ENCODE data around the gene PRDM9. TPM values are rescaled to one million over a fixed set of nuclear protein-coding genes. Genes with fewer than 3 reads are reported as not detected.
"Not testable (repeated sequence)": the region's sequence is repeated elsewhere in the genome, so short reads cannot be mapped to it uniquely, and the experiment has no call there.

Gene PRDM9
- total RNA-seq, 1 donor from 2014 or later = not detected

DNA sequence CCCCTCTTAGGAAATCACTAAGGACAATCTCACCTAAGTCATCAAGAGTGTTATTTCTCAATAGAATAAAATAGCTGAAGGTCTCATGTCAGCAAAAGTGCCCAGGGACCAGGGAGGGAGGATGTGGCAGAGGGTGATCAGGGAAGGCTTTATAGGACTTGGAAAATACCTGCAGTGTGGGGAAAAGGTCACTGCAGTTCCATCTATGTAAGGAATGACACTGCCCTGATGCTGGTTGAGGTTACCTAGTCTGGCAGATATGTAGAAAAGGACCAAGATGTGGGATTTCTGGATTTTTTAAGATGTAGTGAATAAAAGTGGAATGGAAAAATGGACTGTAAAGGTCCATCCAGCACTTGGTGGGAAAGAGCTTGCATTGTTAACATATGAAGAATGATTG, 18.3 kb downstream of the PRDM9 start:
- intact Hi-C loops (cut with micrococcal nuclease) = no loop called here
- no peak for ATAC-seq (ENCODE audit: low read depth)

GRCh38 chr5:23526616-23527015, 19.2 kb downstream of the PRDM9 start:
- CTCF ChIA-PET; H3K4me1 Mint-ChIP-seq; intact Hi-C loops (cut with micrococcal nuclease); H3K4me3 Mint-ChIP-seq; H3K36me3 Mint-ChIP-seq (ENCODE audit: low read depth); POLR2A ChIA-PET; H3K27me3 Mint-ChIP-seq; DNase-seq; ATAC-seq (ENCODE audit: low read depth); H3K9me3 Mint-ChIP-seq; H3K27ac Mint-ChIP-seq: not testable (repeated sequence)

More for the DNA sequence above, 18.3 kb downstream of the PRDM9 start:
- ChIA-PET CTCF (no interaction called here), POLR2A (no interaction called here)
- DNase-seq = no peak
- no peaks in the 10 kb centered on the region for H3K36me3 Mint-ChIP-seq (ENCODE audit: low read depth)
- no peak for TF ChIP-seq CTCF (IDR thresholded peaks at IDR 0.05)
- H3K9me3 Mint-ChIP-seq = peaks cover 5% of the 10 kb centered on the region
- H3K4me1 Mint-ChIP-seq = no peaks in the 10 kb centered on the region
- H3K27me3 Mint-ChIP-seq = no peaks in the 10 kb centered on the region
- no peak overlapping the region for H3K27ac Mint-ChIP-seq
- no peak overlapping the region for H3K4me3 Mint-ChIP-seq

DNA sequence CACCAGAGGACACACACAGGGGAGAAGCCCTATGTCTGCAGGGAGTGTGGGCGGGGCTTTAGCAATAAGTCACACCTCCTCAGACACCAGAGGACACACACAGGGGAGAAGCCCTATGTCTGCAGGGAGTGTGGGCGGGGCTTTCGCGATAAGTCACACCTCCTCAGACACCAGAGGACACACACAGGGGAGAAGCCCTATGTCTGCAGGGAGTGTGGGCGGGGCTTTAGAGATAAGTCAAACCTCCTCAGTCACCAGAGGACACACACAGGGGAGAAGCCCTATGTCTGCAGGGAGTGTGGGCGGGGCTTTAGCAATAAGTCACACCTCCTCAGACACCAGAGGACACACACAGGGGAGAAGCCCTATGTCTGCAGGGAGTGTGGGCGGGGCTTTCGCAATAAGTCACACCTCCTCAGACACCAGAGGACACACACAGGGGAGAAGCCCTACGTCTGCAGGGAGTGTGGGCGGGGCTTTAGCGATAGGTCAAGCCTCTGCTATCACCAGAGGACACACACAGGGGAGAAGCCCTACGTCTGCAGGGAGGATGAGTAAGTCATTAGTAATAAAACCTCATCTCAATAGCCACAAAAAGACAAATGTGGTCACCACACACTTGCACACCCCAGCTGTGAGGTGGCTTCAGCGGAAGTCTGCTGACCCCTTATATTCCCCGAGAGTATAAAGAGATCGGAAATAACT, 20.0 kb downstream of the PRDM9 start:
- intact Hi-C loops (cut with micrococcal nuclease); H3K4me3 Mint-ChIP-seq; H3K27ac Mint-ChIP-seq; H3K9me3 Mint-ChIP-seq; H3K4me1 Mint-ChIP-seq; ATAC-seq (ENCODE audit: low read depth); DNase-seq; H3K27me3 Mint-ChIP-seq; CTCF ChIA-PET; H3K36me3 Mint-ChIP-seq (ENCODE audit: low read depth); POLR2A ChIA-PET: not testable (repeated sequence)

DNA sequence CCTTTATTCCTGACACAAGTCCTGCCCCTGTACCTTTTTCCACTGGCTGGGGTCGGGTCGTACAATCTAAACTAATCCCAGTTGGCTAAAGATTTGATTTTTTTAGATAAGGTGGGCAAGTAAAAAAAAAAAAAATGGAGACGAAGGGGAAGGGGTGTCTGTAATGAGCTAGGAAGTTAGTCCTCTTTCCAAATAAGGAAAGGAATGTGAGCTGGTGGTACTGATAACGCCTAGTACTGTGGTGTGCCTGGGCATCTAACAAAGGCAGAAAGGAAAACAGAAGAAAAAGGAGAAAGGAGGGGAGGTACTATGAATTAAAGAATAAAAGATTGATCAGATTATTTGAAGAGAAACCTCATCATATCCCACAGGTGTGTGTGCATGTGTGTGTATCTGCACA, 21.3 kb downstream of the PRDM9 start:
- ChIA-PET CTCF (no interaction called here), POLR2A (no interaction called here)
- no peak for ATAC-seq (ENCODE audit: low read depth)
- no peak for TF ChIP-seq CTCF (IDR thresholded peaks at IDR 0.05)
- Mint-ChIP-seq H3K27ac (no peak overlapping the region), H3K36me3 (ENCODE audit: low read depth) (no peaks in the 10 kb centered on the region), H3K4me1 (no peaks in the 10 kb centered on the region), H3K27me3 (no peaks in the 10 kb centered on the region), H3K4me3 (no peak overlapping the region), H3K9me3 (peaks cover 6% of the 10 kb centered on the region)
- intact Hi-C loops (cut with micrococcal nuclease) = no loop called here
- no peak for DNase-seq

DNA sequence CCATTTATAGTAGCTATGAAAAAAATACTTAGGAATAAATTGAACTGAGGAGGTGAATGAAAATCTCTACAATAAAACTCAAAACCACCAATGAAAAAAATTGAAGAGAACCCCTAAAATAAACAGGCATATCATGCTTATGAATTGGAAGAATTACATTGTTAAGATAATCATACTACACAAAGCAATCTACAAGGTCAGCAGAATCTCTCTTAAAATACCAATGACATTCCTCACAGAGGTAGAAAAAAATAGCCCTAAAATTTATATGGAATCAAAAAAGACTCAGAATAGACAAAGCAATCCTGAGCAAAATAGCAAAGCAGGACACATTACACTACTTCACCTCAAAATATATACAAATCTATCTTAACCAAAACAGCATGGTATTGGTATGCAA, 23.2 kb downstream of the PRDM9 start:
- peaks cover 4% of the 10 kb centered on the region for H3K9me3 Mint-ChIP-seq
- H3K27me3 Mint-ChIP-seq = no peaks in the 10 kb centered on the region
- H3K36me3 Mint-ChIP-seq (ENCODE audit: low read depth) = no peaks in the 10 kb centered on the region
- no peak for TF ChIP-seq CTCF (IDR thresholded peaks at IDR 0.05)
- CTCF ChIA-PET = no interaction called here
- no peak for ATAC-seq (ENCODE audit: low read depth)
- no peak overlapping the region for H3K4me3 Mint-ChIP-seq
- no peak overlapping the region for H3K27ac Mint-ChIP-seq
- POLR2A ChIA-PET = no interaction called here
- no peak for DNase-seq
- no peaks in the 10 kb centered on the region for H3K4me1 Mint-ChIP-seq
- intact Hi-C loops (cut with micrococcal nuclease) = no loop called here

DNA sequence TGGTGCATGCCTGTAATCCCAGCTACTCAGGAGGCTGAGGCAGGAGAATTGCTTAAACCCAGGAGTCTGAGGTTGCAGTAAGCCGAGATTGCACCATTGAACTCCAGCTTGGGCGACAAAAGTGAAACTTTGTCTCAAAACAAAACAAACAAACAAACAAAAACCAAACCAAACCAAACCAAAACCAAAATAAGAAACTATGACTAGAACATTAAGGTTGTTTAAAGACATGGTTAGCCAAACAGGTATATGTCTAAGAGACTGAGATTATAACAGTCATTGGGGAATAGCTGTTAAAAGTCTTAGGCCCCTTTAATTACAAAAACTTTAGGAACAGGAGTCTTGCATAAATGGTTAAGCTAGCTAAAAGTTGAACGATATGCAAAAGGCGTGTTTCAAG, 63.6 kb downstream of the PRDM9 start:
- DNase-seq (no peak), ATAC-seq (ENCODE audit: low read depth) (no peak)
- ChIA-PET POLR2A (no interaction called here), CTCF (no interaction called here)
- TF ChIP-seq CTCF (IDR thresholded peaks at IDR 0.05) = no peak
- Mint-ChIP-seq H3K9me3 (peaks cover 8% of the 10 kb centered on the region), H3K4me3 (no peak overlapping the region), H3K36me3 (ENCODE audit: low read depth) (no peaks in the 10 kb centered on the region), H3K4me1 (no peaks in the 10 kb centered on the region), H3K27ac (no peak overlapping the region), H3K27me3 (no peaks in the 10 kb centered on the region)
- intact Hi-C loops (cut with micrococcal nuclease) = no loop called here
